Upper lobe of left lung (tissue), 6 donors: ENCODE measurements around the gene STON2. TPM values are rescaled to one million over a fixed set of nuclear protein-coding genes. Genes with fewer than 3 reads are reported as not detected.

ENCODE experiments used
- ATAC-seq, 2 donors: fragments of 200-7000 bp; cut with Tn5 transposase; one replicate each; pipeline ENCODE4 v1.9.1; 2022; ENCODE audit warnings: mild to moderate bottlenecking in 2 of 2, moderate library complexity in 2 of 2; ENCODE audit not compliant: low FRiP score in 2 of 2
- DNase-seq, 2 donors: peaks; one replicate each; pipeline ENCODE4 v3.0.0-alpha.2; 2019 to 2020
- H3K27ac ChIP-seq, 4 donors: fragments of 200-600 bp; sonication (generic); one replicate each; pipeline ENCODE4 v1.5.1; 2016 to 2019
- H3K27me3 ChIP-seq, 4 donors: fragments of 200-600 bp; sonication (generic); one replicate each; pipeline ENCODE4 v1.5.1; 2017 to 2019
- H3K36me3 ChIP-seq, 4 donors: fragments of 200-600 bp; sonication (generic); one replicate each; pipeline ENCODE4 v1.5.1; 2016 to 2019
- H3K4me1 ChIP-seq, 4 donors: fragments of 200-600 bp; sonication (generic); one replicate each; pipeline ENCODE4 v1.5.1; 2018 to 2019
- H3K4me3 ChIP-seq, 4 donors: fragments of 200-600 bp; sonication (generic); one replicate each; pipeline ENCODE4 v1.5.1; 2017 to 2019; ENCODE audit warnings: mild to moderate bottlenecking in 2 of 4, moderate library complexity in 1 of 4
- H3K9me3 ChIP-seq, 4 donors: fragments of 200-600 bp; sonication (generic); one replicate each; pipeline ENCODE4 v1.5.1; 2018 to 2019
- EP300 ChIP-seq, 4 donors: sonication (generic); formaldehyde crosslinking; IDR thresholded peaks; one replicate each; pipeline ENCODE4 v1.5.1; 2017; ENCODE audit warnings: antibody characterized with exemption in 4 of 4, control low read depth in 2 of 4
- POLR2A ChIP-seq, 4 donors: fragments of 450-650 bp; IDR thresholded peaks; one replicate each; pipeline ENCODE4 v1.5.1; 2016 to 2017; ENCODE audit warnings: antibody characterized with exemption in 4 of 4, mild to moderate bottlenecking in 2 of 4
- POLR2AphosphoS5 ChIP-seq, 2 donors: sonication (generic); formaldehyde crosslinking; IDR thresholded peaks; one replicate each; pipeline ENCODE4 v1.5.1; 2017; ENCODE audit warnings: antibody characterized with exemption in 2 of 2
- WGBS, 2 donors: methylation state at CpG; one replicate each; pipeline ENCODE4 v1.1.5; 2017 to 2018; 5-methylcytosine and 5-hydroxymethylcytosine counted together
- total RNA-seq, 6 donors: library from RNA; depleted of rRNA in 4 of 6; stranded (reverse); fragments of >200 nt in 4 of 6; gene quantifications; one replicate each; pipeline versions ENCODE4 v1.1.0 to v1.2.1, GENCODE V29; 2016 to 2021
- TF ChIP-seq, protein P1 (sequence below), 6 experiments: fragments of 450-650 bp in 4 of 6; fragments of 200-600 bp in 2 of 6; sonication (generic) in 2 of 6; IDR thresholded peaks; one replicate each; pipeline ENCODE4 v1.5.1; 2016 to 2019; ENCODE audit warnings: antibody characterized with exemption in 6 of 6
- donor health status: DM: no; HTN: no; CAD: no; lungs with moderate emphysema.
- donor health status: DM: no; HTN: yes; CAD: no; lungs with severe emphysema.

The STON2 gene
- total RNA-seq, 6 donors from 2014 or later: 22.3 to 34.8 (median 26.7) TPM

DNA sequence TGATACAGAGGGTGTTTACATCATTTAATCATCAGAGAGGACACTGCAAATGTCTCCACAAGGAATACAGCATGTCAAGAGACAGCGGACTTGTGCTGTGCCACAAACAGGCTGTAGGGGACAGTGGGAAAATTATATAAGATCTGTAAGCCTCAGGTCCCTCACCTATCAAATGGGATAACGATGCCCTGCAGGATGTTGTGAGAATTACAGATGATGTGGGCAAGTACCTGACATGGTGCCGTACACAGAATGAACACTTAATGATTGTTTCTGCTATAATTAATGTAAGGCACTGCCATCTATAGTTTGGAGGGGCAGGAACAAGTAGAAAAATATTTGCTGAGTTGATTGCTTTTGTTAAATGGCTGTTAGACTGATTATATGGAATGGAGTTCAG lies 97.5 kb downstream of the STON2 start:
- WGBS, 2 donors: 86 to 95% methylated on average over 3 of the region's 3 CpGs

DNA sequence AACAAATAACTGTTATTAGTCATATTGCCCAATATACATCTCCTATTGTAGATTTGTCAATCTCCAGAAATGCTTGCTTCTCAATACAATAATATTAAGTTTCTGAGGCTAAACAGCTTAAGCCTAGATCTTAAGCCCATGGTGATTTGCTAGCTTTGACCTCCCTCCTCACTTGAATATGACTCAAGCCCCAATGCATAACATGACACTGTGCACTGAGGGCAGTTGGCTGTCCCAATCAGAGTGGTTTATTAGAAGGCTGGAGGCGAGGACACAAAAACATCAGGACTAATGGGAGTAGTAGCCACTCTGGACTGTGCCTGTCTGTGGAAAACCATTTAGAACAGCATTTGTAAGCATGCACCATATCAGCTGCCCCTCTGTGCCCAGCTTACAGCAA lies 98.3 kb downstream of the STON2 start:
- ATAC-seq (no peak), DNase-seq (no peak)
- WGBS, 2 donors: 81% methylated on average over 1 of the region's 1 CpG; no CpG with 5 or more reads in 1 of the 2 donors
- Histone ChIP-seq H3K9me3 (no peaks in the 10 kb centered on the region), H3K4me3 (no peak overlapping the region), H3K27me3 (no peaks in the 10 kb centered on the region), H3K27ac (no peak overlapping the region), H3K4me1 (peaks cover 0 to 9% (median 5%) of the 10 kb centered on the region in 4 donors), H3K36me3 (no peaks in the 10 kb centered on the region)
- TF ChIP-seq POLR2A (IDR thresholded peaks at IDR 0.05) (no peak), POLR2AphosphoS5 (IDR thresholded peaks at IDR 0.05) (no peak), EP300 (IDR thresholded peaks at IDR 0.05) (no peak)
- TF ChIP-seq, protein P1, sequence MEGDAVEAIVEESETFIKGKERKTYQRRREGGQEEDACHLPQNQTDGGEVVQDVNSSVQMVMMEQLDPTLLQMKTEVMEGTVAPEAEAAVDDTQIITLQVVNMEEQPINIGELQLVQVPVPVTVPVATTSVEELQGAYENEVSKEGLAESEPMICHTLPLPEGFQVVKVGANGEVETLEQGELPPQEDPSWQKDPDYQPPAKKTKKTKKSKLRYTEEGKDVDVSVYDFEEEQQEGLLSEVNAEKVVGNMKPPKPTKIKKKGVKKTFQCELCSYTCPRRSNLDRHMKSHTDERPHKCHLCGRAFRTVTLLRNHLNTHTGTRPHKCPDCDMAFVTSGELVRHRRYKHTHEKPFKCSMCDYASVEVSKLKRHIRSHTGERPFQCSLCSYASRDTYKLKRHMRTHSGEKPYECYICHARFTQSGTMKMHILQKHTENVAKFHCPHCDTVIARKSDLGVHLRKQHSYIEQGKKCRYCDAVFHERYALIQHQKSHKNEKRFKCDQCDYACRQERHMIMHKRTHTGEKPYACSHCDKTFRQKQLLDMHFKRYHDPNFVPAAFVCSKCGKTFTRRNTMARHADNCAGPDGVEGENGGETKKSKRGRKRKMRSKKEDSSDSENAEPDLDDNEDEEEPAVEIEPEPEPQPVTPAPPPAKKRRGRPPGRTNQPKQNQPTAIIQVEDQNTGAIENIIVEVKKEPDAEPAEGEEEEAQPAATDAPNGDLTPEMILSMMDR (IDR thresholded peaks at IDR 0.05): no peak

More for the DNA sequence above, 97.5 kb downstream of the STON2 start:
- Histone ChIP-seq H3K4me1 (peaks cover 0 to 9% (median 4%) of the 10 kb centered on the region in 4 donors), H3K9me3 (no peaks in the 10 kb centered on the region), H3K27ac (no peak overlapping the region), H3K36me3 (no peaks in the 10 kb centered on the region), H3K27me3 (no peaks in the 10 kb centered on the region), H3K4me3 (no peak overlapping the region)
- DNase-seq: no peak
- no peak for TF ChIP-seq POLR2A (IDR thresholded peaks at IDR 0.05)
- TF ChIP-seq, protein P1 (IDR thresholded peaks at IDR 0.05): peak in 1 of 6 experiments; percentile 10
- ATAC-seq: no peak

DNA sequence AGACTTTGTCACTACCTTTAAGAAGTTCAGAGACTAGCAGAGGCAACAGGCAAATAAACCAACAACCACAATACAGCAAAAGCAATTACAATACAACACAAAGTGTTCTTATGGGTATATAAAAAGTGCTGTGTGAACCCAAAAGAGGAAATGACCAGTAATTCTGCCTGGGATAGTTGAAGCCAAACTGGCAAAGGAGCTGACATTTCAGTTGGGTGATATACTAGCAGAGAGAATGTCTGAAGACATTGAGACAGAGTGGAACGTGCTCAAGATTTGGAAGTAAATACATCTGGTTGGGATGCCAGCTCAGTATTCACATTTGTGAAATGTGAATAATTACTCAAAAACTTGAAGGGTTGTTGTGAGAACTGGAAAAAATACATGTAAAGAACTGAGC lies 98.8 kb downstream of the STON2 start:
- DNase-seq (no peak), ATAC-seq (no peak)
- WGBS, 2 donors: 52 to 54% methylated on average over 1 of the region's 1 CpG
- Histone ChIP-seq H3K36me3 (no peaks in the 10 kb centered on the region), H3K27ac (no peak overlapping the region), H3K4me3 (no peak overlapping the region), H3K4me1 (peaks cover 0 to 11% (median 8%) of the 10 kb centered on the region in 4 donors), H3K9me3 (no peaks in the 10 kb centered on the region), H3K27me3 (no peaks in the 10 kb centered on the region)
- TF ChIP-seq POLR2A (IDR thresholded peaks at IDR 0.05): no peak
- TF ChIP-seq, protein P1 (IDR thresholded peaks at IDR 0.05): no peak
- TF ChIP-seq EP300 (IDR thresholded peaks at IDR 0.05): no peak
- TF ChIP-seq POLR2AphosphoS5 (IDR thresholded peaks at IDR 0.05): no peak

DNA sequence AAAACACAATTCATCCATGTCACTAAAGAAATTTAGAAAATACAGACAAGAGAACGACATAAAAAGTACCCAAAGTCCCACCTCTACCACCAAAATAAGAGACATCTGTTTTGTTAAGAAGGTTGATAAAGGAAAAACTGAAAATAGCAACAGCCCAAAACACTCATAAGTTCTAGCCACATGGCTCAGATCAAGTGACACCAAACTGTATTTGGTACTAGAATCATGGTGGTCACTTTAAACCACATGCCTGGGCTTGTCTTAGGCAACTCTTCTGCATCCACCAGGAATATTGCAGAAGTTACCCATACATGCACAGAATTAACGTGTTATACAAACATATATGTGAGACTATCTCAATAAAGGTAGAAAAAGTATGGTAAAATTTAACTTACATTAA lies 101.2 kb downstream of the STON2 start:
- no peak overlapping the region for H3K27ac ChIP-seq
- H3K4me3 ChIP-seq: no peak overlapping the region
- 72 to 82% methylated on average over 2 of the region's 2 CpGs for WGBS, 2 donors
- no peak for DNase-seq
- no peaks in the 10 kb centered on the region for H3K27me3 ChIP-seq
- peaks cover 0 to 15% (median 11%) of the 10 kb centered on the region in 4 donors for H3K4me1 ChIP-seq
- TF ChIP-seq EP300 (IDR thresholded peaks at IDR 0.05) (no peak), POLR2AphosphoS5 (IDR thresholded peaks at IDR 0.05) (no peak), POLR2A (IDR thresholded peaks at IDR 0.05) (no peak)
- TF ChIP-seq, protein P1 (IDR thresholded peaks at IDR 0.05): no peak
- H3K36me3 ChIP-seq: no peaks in the 10 kb centered on the region
- H3K9me3 ChIP-seq: no peaks in the 10 kb centered on the region
- no peak for ATAC-seq

DNA sequence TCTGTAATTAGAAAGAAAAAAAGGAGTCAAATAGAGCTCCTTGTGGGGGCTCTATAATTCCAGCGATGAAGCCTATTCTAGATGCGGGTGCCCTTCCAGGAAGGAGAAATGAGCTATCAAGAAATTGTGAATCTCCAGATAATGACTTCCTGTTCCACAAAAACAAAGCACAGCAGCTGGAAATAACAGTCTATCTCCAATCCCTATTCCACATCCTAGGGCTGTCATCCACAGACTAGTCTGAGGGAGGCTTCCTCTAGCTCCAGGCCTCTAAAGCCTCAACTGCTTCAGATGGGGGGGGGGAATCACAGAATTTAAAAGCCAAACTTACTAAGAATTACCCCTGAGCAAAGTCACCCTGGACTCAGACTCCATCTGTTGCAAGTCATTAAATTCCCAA lies 102.0 kb downstream of the STON2 start:
- 61 to 63% methylated on average over 2 of the region's 2 CpGs for WGBS, 2 donors
- Histone ChIP-seq H3K27me3 (no peaks in the 10 kb centered on the region), H3K4me3 (no peak overlapping the region), H3K36me3 (no peaks in the 10 kb centered on the region), H3K27ac (no peak overlapping the region), H3K9me3 (no peaks in the 10 kb centered on the region), H3K4me1 (peaks cover 0 to 13% (median 7%) of the 10 kb centered on the region in 4 donors)
- no peak for TF ChIP-seq EP300 (IDR thresholded peaks at IDR 0.05)
- no peak for TF ChIP-seq POLR2A (IDR thresholded peaks at IDR 0.05)
- TF ChIP-seq, protein P1 (IDR thresholded peaks at IDR 0.05): no peak
- no peak for TF ChIP-seq POLR2AphosphoS5 (IDR thresholded peaks at IDR 0.05)
- DNase-seq (no peak), ATAC-seq (no peak)
